Measurements from ENCODE around the gene UBQLN4. TPM values are rescaled to one million over a fixed set of nuclear protein-coding genes. Genes with fewer than 3 reads are reported as not detected.
A peak's percentile ranks its signal among the peaks of the same experiment; 100 is the strongest.

Gene UBQLN4
- total and polyA plus RNA-seq, 2 donors (not counting 3 experiments of a cell fraction or from before 2014, with no cell fraction given), result 50.5 to 50.8 TPM

- no peak overlapping the region for H3K4me2 ChIP-seq (ENCODE audit: insufficient read depth, low read length)
- DNase-seq (ENCODE audit: low read depth, low spot score), result peak; percentile 52
- dilution Hi-C loops (cut with MboI; ENCODE audit: extremely low pct_ligation_motif_present, low sequenced_read_pairs) (no loop called here), intact Hi-C loops (cut with micrococcal nuclease) (no loop called here)
- H3K9me1 ChIP-seq (replicated peaks; ENCODE audit: control insufficient read depth, extremely low read depth, insufficient read depth, low read length), result no peaks in the 10 kb centered on the region
- H4K20me1 ChIP-seq (replicated peaks; ENCODE audit: control insufficient read depth, extremely low read depth, insufficient read depth, low read length), result no peaks in the 10 kb centered on the region
- no peaks in the 10 kb centered on the region for H3K79me2 ChIP-seq (ENCODE audit: control insufficient read depth, insufficient read depth, low read length)
- ChIA-PET POLR2A (no interaction called here), CTCF (interaction anchor here (0.9 to 1.4 kb wide), 3 partner anchors 44 to 80 kb away, joined by 3 to 6 read pairs (median 3); no protein-coding TSS in a partner anchor)
- no peaks in the 10 kb centered on the region for H3K27me3 ChIP-seq (ENCODE audit: control insufficient read depth in 2 of 2, insufficient read depth in 2 of 2, low read length in 2 of 2)
- peaks cover 6% of the 10 kb centered on the region for H3K4me1 ChIP-seq (ENCODE audit: control insufficient read depth, extremely low read depth, insufficient read depth, low read length)
- no peak overlapping the region for H3K4me3 ChIP-seq (replicated peaks in 1 of 3; ENCODE audit: insufficient read depth in 1 of 3, low read depth in 1 of 3, low read length in 3 of 3)
- TF ChIP-seq EZH2 (IDR thresholded peaks at IDR 0.05; ENCODE audit: borderline replicate concordance, low read depth, low read length, severe bottlenecking) (no peak), POLR2A (IDR thresholded peaks at IDR 0.05; ENCODE audit: low read depth, low read length) (no peak), POLR2AphosphoS5 (IDR thresholded peaks at IDR 0.05; ENCODE audit: insufficient read depth, low read depth, low read length) (no peak), FOS (IDR thresholded peaks at IDR 0.05; ENCODE audit: borderline replicate concordance, insufficient read depth, low read length) (no peak), MYC (IDR thresholded peaks at IDR 0.05; ENCODE audit: low read depth, low read length) (no peak), JUN (IDR thresholded peaks at IDR 0.05; ENCODE audit: borderline replicate concordance, insufficient read depth, insufficient read length, low read depth) (no peak), CTCF (IDR thresholded peaks at IDR 0.05; ENCODE audit: extremely low read depth in 1 of 2, insufficient read depth in 1 of 2, low read depth in 1 of 2, low read length in 2 of 2) (no peak), MAX (IDR thresholded peaks at IDR 0.05; ENCODE audit: insufficient read depth, insufficient read length) (no peak), GATA2 (IDR thresholded peaks at IDR 0.05; ENCODE audit: insufficient read depth, insufficient read length, low read depth, low read length) (no peak)
- no peak overlapping the region for H2AFZ ChIP-seq (ENCODE audit: low read depth, low read length)
- peaks cover 0 to 8% of the 10 kb centered on the region in 2 experiments for H3K36me3 ChIP-seq (ENCODE audit: control insufficient read depth in 2 of 2, extremely low read depth in 1 of 2, insufficient read depth in 2 of 2, low read length in 2 of 2)
- peak; percentile 54 for FAIRE-seq
- no peak overlapping the region for H3K27ac ChIP-seq (ENCODE audit: insufficient read depth, low read depth, low read length)
- BruUV-seq (replicated peaks), result no TSS peak
- H3K9ac ChIP-seq (replicated peaks; ENCODE audit: extremely low read depth, insufficient read depth, low read length), result no peak overlapping the region
- no peaks in the 10 kb centered on the region for H3K9me3 ChIP-seq (replicated peaks; ENCODE audit: control insufficient read depth, insufficient read depth, low read length)
These were observed 16.2 kb upstream of the UBQLN4 start for GRCh38 chr1:156069490-156070455.

Data from endothelial cell of umbilical vein (primary cell).